T-helper 2 cell (primary cell): ENCODE results near the gene TMEM158.

ENCODE experiments used
- DNase-seq, 5 experiments: peaks; one replicate each; pipeline versions ENCODE4 v3.0.0 to v3.0.0-alpha.2; 2012 to 2022

TMEM158 gene

DNA sequence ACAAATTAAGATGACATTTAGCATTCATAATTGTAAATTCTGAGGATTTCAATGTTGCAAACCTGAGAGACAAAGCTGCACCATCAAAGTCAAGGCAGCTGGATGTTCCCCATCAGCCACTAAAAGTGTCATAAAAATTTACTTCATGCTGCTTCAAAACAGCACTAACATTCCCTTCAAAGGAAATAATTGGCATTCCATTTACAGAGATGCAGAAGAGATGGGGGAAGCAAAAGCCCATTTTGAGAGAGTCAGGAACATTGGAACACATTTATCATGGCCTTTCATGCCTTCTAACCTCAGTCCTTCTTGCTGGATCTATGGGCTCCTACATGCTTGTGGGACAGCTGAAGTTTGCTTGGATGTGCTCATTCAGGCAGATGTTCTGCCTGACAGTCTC lies 6.4 kb upstream of the TMEM158 start:
- DNase-seq: no peak

DNA sequence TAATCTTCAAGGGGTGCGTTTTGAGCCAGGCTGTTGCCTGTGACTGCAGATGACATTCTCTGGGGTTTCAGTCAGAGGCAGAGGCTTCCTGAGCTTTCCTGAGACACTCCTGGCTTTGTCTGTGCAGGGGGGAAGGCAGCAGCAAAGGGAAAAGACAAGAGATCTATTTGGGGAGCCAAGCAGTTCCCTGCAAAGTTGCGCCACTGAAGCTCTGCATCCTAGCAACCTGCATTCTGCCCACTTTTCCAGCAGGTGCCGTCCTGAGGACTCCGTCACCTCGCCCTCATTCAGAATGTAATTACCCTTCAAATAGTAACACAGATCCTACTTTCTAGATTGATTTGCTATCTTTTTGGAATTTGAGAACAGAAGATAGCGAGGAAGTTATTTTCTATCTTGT lies 1.9 kb upstream of the TMEM158 start:
- no peak for DNase-seq

DNA sequence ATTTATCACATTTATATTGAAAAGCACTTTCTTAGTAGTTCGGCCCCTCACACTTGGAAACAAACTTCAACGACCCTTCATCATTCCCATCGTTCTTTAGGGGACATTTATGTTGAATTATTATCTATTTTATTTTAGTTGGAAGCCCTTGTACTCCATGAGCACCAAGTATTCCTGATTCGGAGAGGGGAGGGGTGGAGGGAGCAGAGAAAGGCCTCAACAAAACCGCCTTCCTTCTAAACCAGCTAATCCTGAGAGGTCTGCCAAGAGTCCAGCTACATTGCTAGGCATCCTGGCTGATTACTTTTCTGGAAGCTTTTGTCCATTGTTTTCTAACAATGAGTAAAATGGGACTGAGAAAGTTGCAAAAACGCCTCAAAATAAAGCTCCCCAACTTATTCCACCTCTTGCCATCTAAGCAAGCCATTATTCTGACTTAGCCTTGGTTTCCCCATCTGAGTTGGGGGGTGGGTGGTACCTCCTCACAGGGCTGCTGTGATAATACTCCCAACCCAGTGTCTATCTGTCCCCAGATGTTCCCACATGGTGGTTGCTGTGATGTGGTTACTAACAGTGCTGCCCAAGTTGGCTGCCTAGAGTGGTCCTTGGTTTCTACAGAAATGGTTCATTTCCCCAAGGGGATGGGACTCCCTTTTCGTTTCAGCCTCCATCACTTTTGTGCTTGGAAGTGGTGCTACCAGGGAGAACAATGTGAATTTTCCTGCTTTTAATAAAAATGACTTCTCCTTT lies 1.2 kb upstream of the TMEM158 start:
- no peak for DNase-seq

GRCh38 chr3:45225465-45226205 lies 452 bp downstream of the TMEM158 start:
- DNase-seq: peak in 2 of 5 experiments; percentile 15 to 68

GRCh38 chr3:45224824-45225464 lies 1.1 kb downstream of the TMEM158 start:
- no peak for DNase-seq

DNA sequence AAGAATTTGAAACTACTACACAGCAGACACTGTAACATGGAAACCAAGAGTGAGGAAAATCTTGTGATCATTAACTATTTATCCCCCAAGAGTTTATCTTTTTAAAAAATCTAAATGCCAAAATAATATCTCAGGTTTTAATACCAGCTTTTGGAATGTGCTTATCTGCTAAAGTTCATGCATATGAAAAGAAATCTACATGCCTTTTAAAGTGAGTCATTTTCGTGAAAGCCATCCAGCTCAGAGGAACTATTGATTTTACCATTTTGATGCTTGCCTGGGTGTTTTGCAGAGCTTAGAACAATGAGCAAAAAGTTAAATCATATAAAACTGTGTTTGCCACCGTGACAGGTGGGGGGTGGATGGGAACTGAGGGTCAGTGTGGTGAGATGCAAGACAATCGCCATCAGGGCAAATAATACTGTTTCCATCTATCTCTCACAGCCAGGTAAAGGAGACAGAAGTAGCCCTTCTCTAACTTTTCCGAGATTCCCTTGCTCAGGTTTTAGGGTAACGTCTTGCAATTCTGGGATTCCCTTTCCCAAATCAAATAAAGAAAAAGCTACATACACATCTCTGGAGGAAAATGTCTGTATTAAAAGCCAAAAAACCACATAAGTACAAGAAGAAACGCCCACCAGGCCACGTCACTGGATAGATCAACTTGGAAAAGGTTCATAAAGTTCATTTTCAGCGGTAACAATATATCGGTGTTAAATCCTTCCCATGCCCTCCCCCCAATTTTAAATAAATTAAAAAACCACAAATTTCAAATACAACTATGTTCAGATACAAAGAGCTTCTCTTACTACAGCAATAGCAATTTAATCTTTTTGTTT lies 2.0 kb downstream of the TMEM158 start:
- no peak for DNase-seq

DNA sequence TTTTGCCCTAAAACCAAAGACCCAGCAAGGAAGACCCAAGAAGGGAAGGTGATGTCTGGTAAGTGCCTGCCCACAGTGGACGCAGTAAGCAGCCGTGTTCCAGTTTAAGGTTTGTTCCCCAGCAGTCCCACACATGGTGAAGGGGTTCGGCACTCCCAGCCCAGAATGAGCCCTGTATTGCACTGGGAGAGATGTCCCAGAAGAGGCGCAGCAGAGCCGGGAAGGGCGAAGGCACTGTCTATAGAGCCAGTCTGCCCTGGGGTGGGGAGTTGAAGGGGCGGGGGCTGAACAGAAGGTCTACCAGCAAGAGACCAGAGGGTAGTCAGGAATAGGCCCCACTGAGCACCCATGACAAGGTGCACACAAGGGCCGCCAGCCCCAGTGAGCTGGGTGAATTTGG lies 6.4 kb downstream of the TMEM158 start:
- no peak for DNase-seq

- no peak for DNase-seq
Measured at GRCh38 chr3:45218578-45219390, 7.3 kb downstream of the TMEM158 start.

DNA sequence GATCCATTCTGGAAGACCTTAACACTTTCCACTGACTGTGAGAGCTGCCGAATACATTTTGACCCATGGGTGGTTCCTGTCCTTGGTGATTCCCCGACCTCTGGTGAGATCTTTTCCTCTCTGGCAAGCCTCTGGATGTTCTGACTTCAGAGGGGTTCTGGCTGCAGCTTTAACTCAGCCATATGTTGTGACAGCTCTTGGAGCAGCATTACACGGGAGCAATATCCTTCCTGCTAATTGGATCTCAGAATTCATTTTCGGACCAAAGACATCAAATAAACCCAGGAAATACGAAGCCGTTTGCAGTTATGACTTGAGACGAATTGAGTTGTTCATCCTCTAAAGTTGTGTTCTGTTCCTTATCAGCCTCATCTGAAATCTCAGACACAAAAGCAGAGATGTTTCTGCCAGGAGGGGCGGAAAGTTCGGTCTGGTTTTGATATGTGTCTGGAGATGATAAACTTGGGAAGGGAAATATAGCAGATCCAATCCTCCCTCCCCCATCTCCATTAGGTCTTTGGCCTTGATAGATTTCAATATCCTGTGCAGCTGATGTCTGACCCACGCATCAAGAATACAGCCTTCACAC lies 10.0 kb downstream of the TMEM158 start:
- no peak for DNase-seq

DNA sequence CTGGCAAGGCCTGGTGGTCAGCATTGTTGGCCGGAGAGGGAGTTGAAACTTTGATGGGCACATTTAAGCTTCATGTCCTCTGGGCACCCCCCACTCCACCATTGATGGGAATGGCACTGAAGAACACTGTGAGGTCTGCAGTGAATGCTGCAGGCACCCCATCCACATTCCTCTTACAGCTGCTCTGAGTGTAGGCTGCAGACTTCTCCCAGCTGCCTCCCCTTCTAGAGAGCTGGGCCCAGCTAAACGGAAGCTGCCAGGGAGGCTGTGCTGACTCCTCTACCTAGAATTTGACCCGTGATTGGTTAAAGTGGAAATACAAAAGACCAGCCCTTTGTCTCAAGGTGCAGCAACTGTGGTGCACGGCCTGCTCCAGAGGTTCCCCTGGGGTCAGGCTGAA lies 10.6 kb downstream of the TMEM158 start:
- no peak for DNase-seq

GRCh38 chr3:45214061-45214680 lies 11.9 kb downstream of the TMEM158 start:
- DNase-seq: no peak

- no peak for DNase-seq
Measured at GRCh38 chr3:45212095-45212468, 14.0 kb downstream of the TMEM158 start.

GRCh38 chr3:45211466-45212094 lies 14.5 kb downstream of the TMEM158 start:
- no peak for DNase-seq

DNA sequence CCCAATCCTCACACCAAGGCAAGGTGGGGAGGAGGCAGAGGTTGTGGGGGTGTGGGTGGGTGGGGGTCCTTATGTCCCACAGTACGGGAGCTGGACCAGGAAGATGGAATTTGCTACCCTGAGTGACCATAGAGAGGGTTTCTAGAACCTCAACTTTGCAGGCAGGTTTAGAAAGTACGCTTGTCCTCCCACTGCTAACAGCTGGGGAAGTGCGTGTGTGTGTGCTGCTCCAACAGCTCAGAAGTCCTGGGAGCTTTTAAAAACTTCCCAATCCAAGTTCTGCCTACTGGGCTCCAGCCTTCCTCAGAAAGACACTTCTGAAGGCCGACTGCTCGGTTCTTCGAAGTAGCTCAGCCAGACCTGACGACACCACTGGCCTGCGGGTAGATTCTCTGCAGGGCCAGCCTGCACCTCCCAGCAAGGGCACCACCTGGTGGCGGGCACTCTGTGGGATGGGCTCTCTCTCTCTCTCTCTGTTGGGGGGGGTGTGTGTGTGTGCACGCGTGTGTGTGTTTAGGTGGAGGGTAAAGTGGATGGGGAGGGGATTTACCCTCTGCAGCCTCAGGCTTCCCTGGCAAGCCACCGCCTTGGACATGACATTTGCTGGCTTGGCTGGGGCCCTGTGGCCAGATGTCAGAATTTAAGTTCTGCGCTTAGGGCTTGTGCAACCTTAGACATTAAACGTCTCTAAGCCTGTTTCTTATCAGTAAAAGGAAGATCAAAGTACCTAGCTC lies 15.6 kb downstream of the TMEM158 start:
- peak; percentile 44 to 89 (median 67) for DNase-seq

GRCh38 chr3:45209526-45209925 lies 16.6 kb downstream of the TMEM158 start:
- DNase-seq: no peak

DNA sequence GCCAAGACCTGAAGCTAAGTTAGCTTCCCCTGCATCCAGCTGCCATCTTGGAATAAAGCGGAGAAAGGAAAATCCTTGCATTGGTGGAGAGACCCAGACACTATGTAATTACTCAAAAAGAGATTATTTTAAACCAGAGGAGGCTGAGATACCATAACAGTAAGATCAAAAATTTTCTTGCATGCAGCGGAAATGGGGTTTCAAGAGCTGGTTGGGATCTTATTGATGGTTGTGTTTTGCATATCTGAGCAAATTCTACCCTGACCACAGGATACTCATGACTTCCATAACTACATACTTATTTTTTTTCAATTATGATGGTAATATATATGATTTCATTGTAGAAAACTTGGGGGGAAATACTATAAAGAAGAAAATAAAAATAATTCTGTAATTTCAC lies 17.5 kb downstream of the TMEM158 start:
- DNase-seq: peak in 1 of 5 experiments; percentile 93

DNA sequence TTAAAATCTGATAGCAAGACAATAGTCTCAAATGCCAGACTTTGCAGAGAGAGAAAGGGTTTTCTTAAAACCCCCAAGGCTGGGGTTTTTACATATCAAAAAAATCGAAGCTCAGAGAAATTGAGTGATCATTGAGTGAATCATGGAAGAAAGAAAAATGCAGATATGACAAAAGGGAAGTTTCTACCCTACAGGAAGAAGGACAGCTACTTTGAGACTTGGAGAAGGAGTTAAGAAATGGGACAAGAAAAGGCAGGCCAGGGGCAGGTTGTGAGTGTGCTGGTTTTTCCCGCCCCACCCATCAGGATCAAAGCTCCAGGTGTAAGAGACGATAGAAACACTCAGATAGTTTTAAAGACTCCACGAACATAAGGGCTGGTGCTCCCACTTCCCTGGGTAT lies 18.6 kb downstream of the TMEM158 start:
- no peak for DNase-seq

GRCh38 chr3:45205126-45205525 lies 21.0 kb downstream of the TMEM158 start:
- DNase-seq: no peak

GRCh38 chr3:45204136-45204535 lies 22.0 kb downstream of the TMEM158 start:
- no peak for DNase-seq
